ENCODE measurements around the gene SMIM43. TPM values are rescaled to one million over a fixed set of nuclear protein-coding genes. Genes with fewer than 3 reads are reported as not detected.

Gene SMIM43
- total RNA-seq = not detected

GRCh38 chr4:121764702-121765367, at the start of gene SMIM43:
SMIM43 (minus strand) TSS chr4:121765164; CDS start chr4:121765105, 59 bp downstream.
- TF ChIP-seq CTCF (IDR thresholded peaks at IDR 0.05) (no peak), POLR2A (IDR thresholded peaks at IDR 0.05) (no peak)
- no peak within 1 kb of the TSS for H3K4me3 ChIP-seq (ENCODE audit: low read depth, poor library complexity, severe bottlenecking)
- no peak for DNase-seq (ENCODE audit: low spot score in 2 of 2)
- intact Hi-C loops (cut with DNase I; ENCODE audit: low total_unique reads) = no loop called here
- 2 to 3% methylated on average over 41 to 54 of the region's 75 CpGs for WGBS, 2 donors

GRCh38 chr4:121814756-121815155, 49.8 kb upstream of the SMIM43 start:
- intact Hi-C loops (cut with DNase I; ENCODE audit: low total_unique reads) = no loop called here
- DNase-seq (ENCODE audit: low spot score in 2 of 2) = no peak
- WGBS, 2 donors = 86 to 91% methylated on average over 2 of the region's 2 CpGs
- TF ChIP-seq POLR2A (IDR thresholded peaks at IDR 0.05) (no peak), CTCF (IDR thresholded peaks at IDR 0.05) (no peak)
- no peak overlapping the region for H3K4me3 ChIP-seq (ENCODE audit: low read depth, poor library complexity, severe bottlenecking)

- no peak for TF ChIP-seq POLR2A (IDR thresholded peaks at IDR 0.05)
- no peak for TF ChIP-seq CTCF (IDR thresholded peaks at IDR 0.05)
- no peak overlapping the region for H3K4me3 ChIP-seq (ENCODE audit: low read depth, poor library complexity, severe bottlenecking)
- intact Hi-C loops (cut with DNase I; ENCODE audit: low total_unique reads) = no loop called here
- no peak for DNase-seq (ENCODE audit: low spot score in 2 of 2)
These were observed 46.2 kb upstream of the SMIM43 start for GRCh38 chr4:121811122-121811521.

- no peak overlapping the region for H3K4me3 ChIP-seq (ENCODE audit: low read depth, poor library complexity, severe bottlenecking)
- no peak for DNase-seq (ENCODE audit: low spot score in 2 of 2)
- intact Hi-C loops (cut with DNase I; ENCODE audit: low total_unique reads) = no loop called here
- TF ChIP-seq POLR2A (IDR thresholded peaks at IDR 0.05) = no peak
- no peak for TF ChIP-seq CTCF (IDR thresholded peaks at IDR 0.05)
- WGBS, 2 donors = 90 to 93% methylated on average over 4 of the region's 4 CpGs
These were observed 41.4 kb upstream of the SMIM43 start for GRCh38 chr4:121806411-121806810.

GRCh38 chr4:121801715-121802075, 36.7 kb upstream of the SMIM43 start:
- intact Hi-C loops (cut with DNase I; ENCODE audit: low total_unique reads) = no loop called here
- 7 to 16% methylated on average over 4 of the region's 4 CpGs for WGBS, 2 donors
- peak overlapping the region; percentile 61 for H3K4me3 ChIP-seq (ENCODE audit: low read depth, poor library complexity, severe bottlenecking)
- DNase-seq (ENCODE audit: low spot score in 2 of 2) = no peak
- TF ChIP-seq POLR2A (IDR thresholded peaks at IDR 0.05) = no peak
- TF ChIP-seq CTCF (IDR thresholded peaks at IDR 0.05) = no peak
